HG02943 (cell line): Measurements from ENCODE around the gene KRT79.

Source experiments
- ATAC-seq: cut with Tn5 transposase; IDR thresholded peaks from one replicate; pipeline ENCODE4 v1.9.1; 2021; ENCODE audit warnings: mild to moderate bottlenecking, low read depth, moderate library complexity; ENCODE audit not compliant: unreplicated experiment

The KRT79 gene

DNA sequence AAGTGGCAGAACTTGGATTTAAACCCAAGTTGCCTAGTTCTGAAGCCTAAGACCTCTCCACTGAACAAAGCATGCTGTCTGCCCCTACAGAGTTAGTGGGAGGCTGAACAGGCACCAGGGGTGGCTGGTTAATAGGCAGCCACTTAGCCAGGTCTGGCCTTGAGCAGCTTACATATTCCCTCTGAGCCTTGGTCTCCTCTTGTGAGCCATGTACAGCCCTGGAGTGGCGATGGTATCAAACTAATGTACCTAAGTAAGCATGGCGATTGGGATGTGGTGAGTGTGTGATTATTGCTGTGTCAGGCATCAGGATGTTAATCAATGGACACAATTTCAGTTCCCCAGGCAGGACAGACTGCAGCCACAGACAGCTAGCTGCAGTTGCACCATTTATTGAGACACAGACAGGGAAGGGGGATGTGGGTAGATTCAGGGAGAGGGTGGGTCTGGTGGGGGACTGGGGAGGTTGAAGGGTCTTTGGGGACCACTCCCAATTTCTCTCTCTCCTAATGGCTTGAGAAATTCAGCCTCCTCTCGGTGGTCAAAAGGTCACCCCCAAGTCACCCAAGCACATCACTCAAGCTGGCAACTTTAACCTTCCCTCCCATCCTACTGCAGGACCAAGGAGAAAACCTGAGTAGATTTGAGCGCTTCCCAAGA, 12.9 kb downstream of the KRT79 start:
- no peak for ATAC-seq

DNA sequence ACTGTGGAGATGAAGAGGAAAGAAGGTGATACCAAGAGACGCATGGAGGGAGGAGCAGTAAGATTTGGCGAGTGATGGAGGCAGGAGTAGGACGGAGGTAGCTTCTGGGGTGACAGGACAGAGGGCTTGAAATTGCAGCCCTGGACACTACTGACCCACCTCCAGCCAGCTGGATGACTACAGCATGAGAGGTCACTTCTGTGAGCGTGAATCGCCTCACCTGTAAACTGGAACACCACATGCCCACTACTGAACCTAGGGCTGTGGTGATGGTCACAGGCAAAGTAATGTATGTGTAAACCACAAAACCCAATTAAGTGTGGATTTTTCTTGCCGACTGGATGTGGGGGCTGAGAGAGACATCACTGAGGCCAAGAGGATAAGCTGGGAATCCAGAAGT, 13.6 kb downstream of the KRT79 start:
- ATAC-seq, result no peak

DNA sequence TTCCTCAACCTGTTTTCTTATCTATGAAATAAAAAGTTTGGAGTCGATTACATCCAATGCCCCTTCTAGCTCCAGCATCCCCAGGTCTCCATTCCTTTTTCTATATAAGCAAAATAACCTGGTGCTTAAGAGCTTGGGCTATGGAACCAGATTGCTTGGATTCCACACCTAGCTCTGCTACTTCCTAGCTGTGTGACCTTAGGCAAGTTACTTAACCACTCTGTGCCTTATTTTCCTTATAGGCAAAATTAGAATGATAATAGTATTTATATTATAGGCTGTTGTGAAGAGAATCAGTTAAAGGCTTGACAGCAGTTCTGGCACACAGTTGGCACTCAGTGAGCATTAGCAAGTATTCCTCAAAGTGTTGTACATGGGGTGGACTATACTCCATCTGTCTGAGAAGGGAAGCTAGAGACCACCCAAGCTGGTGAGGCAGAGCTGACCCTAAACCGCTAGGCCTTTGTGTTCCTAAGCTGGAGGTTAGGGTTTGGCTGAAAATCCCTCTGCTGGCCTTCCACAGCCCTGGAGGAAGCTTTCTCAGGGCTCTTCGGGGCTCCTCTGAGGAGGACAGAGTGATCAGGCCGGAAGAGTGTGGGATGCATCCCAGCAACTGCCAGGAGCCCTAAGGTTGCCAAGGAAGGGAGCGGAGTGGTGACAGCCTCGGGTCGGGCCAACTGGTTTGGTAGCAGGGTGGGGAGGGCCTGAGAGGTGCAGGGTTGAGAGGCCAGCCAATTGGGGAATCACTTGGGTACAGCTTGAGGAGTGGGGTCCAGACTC, 14.2 kb downstream of the KRT79 start:
- ATAC-seq, result no peak

DNA sequence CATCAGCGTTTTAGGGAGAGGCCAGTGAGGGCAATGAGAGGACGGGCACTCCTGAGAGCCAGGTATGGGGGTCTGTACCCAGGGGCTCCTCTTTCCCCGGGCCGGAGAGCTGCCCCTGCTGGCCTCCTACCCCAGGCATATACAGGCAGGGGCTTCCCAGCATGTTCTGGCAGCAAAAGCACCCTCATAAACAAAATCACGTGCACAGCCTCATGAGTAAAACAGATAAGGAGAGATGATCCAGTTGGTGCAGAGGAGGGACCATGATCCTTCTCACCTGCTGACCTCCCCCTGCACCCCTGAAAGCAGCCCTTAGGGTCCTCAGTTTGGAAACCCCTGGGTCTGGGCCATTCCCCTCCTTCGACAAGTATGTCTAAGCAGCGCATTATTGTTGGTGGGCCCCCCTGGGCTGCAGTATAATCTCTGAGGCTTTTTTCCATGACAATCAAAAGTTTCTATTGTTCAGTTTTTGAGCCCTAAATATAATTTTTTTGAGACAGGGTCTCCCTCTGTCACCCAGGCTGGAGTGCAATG, 15.2 kb downstream of the KRT79 start:
- no peak for ATAC-seq

- no peak for ATAC-seq
Observed at GRCh38 chr12:52818388-52818787, 15.7 kb downstream of the KRT79 start.

- no peak for ATAC-seq
Observed at GRCh38 chr12:52817699-52818238, 16.3 kb downstream of the KRT79 start.

DNA sequence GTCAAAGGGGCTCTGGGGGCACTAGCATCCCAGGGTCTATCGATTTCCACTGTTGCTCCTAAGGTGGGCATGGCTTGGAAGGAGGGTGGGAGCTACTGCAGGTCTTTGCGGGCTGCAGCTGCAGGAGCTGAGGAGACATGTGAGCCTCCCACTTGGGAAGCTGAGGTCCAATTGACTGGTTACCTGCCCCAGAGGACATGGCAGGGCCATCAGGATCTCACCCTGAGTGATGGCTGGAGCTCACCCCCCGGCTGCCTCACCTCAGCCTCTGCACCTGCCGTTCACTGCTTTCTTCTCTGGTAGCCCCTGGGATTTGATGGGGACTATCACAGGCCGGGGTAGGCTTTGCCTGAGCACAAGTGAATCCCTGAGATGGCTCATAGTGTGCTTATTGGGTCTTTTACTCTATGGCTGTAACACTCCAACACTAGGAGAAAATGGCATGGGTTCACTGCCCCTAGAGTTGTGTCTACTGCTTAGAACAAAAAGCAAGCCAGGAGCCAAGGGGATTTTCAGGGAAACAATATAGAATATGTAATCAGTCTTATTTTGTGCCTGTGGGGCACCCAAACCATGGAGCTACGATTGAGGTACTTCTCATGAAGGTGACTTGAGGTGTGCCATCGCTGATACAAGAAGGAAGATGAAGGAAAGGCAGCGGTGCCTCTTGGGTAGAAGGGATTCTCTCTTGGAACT, 17.0 kb downstream of the KRT79 start:
- ATAC-seq, result no peak

GRCh38 chr12:52815676-52816588, 18.2 kb downstream of the KRT79 start:
- no peak for ATAC-seq

DNA sequence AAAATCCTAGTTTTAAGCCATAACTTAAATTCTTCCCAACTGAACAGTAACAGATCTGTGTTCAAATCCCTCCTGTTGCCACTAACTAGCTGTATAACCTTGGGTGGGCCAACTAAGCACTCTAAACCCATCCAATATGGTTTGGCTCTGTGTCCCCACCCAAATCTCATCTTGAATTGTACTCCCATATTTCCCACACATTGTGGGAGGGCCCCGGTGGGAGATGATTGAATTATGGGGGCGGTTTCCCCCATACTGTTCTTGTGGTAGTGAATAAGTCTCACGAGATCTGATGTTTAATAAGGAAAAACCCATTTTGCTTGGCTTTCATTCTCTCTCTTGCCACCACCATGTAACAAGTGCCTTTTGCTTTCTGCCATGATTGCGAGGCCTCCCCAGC, 18.9 kb downstream of the KRT79 start:
- no peak for ATAC-seq

DNA sequence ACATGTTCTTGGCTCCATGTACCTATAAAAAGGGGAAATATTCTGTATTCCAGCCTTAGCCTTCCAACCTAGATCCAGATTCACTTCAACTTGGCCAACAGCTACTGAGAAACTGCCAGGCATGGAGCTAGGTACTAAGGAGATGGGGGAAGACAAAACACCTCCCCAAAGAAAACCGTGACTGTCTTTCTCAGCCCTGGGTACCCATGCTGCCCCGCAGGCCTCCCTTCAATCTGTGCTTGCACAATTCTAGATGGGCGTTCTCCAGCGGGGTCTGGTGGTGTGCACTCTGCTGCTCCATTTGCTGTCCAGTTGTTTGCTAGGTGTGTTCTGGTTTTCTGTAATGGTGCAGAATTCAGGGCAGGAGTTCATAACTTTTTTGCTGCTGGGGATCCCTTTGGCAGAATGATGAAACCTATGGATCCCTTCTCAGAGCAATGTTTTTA, 19.4 kb downstream of the KRT79 start:
- ATAC-seq, result no peak

GRCh38 chr12:52813885-52814709, 20.0 kb downstream of the KRT79 start, which contains the start of gene KRT4:
TSS of gene KRT4 (minus strand) at chr12:52814116. CDS start at chr12:52814058, 58 bp downstream.
- ATAC-seq, result no peak

GRCh38 chr12:52813203-52813819, 20.8 kb downstream of the KRT79 start:
- ATAC-seq, result no peak

DNA sequence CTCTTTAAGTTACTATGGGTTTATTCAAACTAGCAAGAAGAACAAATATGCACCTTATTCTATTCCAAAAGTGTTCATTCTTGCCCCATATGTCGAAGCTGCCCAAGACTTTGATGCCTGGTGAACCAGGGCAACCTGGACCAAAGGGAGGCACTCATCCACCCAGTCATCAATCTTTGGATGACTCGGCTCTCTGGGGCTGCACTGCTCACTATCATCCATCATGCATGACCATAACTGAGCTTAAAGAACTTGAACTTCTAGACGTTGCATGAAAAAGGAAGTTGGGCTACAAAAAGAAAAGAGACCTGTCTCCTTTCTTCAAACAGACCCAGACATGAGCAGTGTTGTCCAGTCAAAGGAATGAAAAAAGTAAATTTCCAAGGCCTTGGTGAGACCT, 21.4 kb downstream of the KRT79 start:
- no peak for ATAC-seq

DNA sequence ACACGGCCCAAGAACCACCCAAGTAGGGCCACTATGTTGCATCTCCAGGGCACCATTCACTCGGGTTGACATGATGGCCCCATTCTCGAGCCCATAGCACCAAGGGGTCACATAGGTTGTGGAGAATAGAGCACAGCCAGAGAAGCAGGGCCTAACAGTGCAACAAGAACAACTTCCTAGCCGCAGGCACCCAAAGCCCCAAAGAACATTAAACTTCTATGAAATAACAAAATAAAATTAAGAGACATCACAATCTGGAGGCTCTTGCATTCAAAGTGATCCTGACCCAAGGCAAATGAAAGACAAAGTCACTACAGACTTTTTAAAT, 22.1 kb downstream of the KRT79 start:
- ATAC-seq, result no peak

DNA sequence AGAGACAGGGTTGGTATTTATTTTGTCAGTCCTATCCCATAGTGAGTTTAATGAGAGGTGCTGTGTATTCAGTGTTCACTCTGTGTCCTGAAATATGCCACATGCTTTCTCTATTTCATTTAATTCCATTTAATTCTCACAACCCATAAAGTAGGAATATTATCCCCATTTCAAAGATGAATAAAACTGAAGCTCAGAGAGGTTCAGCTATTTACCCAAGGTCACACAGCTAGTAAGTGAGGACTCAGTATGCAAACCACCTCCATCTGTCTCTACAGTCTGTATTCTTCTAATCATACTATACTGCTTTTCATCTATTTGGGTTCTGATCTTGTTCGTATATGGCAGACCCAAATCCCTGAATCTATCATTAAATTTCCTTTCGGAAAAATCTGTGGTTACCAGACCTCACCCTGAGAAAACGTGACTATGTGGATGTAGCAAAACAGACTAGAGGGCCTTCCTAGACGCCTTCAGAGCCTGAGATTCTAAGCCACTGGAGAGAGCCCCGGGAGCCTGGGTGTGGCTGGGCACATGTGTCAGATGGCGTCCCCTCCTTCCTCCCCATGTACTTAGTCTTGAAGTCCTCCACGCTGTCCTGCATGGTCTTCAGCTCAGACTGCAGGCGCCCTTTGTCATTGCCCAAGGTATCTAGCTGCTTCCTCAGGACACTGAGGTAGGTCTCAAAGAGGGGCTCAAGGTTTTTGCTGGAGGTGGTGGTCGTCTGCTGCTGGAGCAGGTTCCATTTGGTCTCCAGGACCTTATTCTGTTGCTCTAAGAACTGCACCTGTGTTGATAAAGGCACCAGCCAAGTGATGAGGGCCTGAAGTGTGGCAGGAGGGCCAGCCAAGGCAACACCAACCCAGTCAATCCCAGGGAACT, 22.7 kb downstream of the KRT79 start:
- ATAC-seq, result no peak

- no peak for ATAC-seq
Observed at GRCh38 chr12:52810554-52810953, 23.6 kb downstream of the KRT79 start.

- ATAC-seq, result no peak
Observed at GRCh38 chr12:52809166-52809565, 24.9 kb downstream of the KRT79 start.
